RCC 7860 (cell line): ENCODE data around the gene KERA.
A peak's percentile ranks its signal among the peaks of the same experiment; 100 is the strongest.
"Not testable (repeated sequence)": the region's sequence is repeated elsewhere in the genome, so short reads cannot be mapped to it uniquely, and the experiment has no call there.

ENCODE experiments used
- DNase-seq: peaks from one replicate; pipeline ENCODE4 v3.0.0-alpha.2; 2015; ENCODE audit warnings: low spot score
- FAIRE-seq: peaks from 2 replicates; lab custom pipeline; 2012; peaks lifted over from hg19 to GRCh38; lab: Jason Lieb, UNC

The KERA gene, protein sequence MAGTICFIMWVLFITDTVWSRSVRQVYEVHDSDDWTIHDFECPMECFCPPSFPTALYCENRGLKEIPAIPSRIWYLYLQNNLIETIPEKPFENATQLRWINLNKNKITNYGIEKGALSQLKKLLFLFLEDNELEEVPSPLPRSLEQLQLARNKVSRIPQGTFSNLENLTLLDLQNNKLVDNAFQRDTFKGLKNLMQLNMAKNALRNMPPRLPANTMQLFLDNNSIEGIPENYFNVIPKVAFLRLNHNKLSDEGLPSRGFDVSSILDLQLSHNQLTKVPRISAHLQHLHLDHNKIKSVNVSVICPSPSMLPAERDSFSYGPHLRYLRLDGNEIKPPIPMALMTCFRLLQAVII

DNA sequence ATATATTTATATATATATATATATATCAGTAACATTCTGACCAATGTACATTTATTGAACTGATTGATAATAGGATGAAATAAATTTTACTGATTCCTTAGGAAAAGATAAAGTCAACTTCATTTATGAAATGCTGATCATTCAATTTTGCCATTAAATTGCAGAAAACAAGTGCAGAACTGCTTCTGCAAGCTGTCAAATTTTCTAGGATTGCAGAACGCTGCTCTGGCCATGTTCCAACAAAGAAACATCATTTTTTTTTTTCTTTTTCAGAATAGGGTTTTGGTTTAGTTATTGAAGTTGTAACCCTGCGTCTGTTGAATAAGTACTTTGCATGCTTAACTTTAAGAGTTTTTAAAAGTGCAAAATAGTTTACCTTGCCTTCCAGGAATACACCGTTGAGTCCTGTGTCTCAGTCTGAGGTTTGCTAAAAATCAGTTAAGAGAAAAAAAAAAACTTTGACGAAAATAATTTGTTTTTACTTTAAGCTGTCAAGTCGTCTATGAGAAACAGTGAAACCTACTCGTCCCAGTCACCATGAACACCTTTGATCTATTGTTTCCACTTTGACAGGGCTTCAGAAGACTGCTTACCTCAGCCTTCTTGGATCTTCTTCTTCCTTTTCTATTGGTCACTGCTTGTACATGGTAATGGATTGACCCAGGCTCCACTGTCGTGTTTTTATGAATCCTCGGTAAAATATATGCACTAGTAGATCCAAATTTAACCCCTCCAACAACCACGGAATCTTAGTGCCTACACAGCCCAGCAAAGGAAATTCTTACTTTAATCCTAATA, at the start of gene KERA:
TSS of gene KERA (minus strand) at position 657 of the 798 bp plus-strand sequence. CDS start 1,743 bp downstream, outside the sequence.
- FAIRE-seq (no peak), DNase-seq (no peak)

GRCh38 chr12:91106283-91106682, 48.5 kb upstream of the KERA start:
- DNase-seq (no peak), FAIRE-seq (no peak)

DNA sequence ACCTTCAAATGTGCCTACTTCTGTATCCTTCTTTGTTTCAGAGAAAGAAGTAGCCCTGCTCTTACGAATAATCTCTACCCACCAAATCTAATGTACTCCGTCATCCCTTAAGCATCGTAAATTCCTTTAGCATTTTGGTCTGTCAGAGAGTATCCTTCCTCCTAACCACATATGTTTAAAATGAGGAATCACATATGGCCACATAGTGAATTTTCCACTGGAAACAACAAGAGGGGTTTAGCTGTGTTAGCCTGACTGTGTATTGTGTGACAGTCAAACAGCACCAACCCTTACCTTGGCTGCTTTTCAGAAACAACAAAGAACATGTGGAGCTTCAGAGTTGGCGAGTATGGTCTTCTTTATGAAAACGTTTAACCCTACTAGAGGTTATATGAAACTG, 48.0 kb upstream of the KERA start:
- FAIRE-seq, result no peak
- no peak for DNase-seq

DNA sequence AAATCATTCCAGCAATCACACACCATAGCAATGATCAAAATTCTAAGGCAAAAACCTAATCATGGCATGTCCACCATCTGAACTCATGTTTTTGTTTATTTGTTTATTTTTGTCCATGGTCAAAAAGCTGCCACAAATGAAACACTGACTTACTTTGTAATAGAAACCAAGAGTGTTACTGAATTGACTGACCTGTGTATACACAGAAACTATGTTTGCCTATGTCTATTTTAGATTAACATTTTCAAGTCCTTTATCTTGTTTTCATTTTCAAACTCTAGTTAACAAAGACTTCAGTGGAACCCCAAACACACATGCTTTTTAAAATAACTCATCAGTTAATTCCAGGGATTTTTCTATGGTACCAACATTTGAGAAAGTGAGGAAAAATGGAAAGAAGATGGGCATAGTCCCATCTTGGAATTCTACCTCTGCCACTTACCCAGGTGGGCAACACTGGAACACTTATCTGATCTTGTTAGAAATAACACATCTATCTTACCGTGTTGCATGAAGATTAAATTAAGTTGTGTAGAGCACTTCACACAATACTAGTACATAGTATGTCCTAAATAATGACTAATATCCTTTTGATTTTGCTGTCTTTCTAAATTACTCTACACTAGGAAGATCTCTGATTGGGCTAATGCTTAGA, 47.1 kb upstream of the KERA start:
- FAIRE-seq (no peak), DNase-seq (no peak)

GRCh38 chr12:91103624-91104023, 45.8 kb upstream of the KERA start:
- FAIRE-seq (no peak), DNase-seq (no peak)

DNA sequence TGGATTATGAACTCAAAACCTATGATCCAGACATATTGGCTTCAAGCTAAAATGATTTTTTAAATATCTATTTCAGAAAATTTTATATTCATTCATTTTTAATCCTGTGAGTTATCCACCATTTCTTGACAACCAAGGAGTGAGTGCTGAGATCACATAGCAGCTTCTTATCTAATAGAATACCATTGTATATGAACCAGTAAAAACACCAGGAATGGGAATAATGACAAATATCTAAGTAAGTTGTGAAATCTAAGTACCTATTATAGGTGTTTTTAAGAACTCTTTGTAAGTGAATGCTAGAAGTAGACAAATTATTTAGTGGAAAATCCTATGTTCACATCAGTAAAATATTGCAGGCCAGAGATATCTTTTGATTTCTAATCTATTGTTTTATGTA, 45.3 kb upstream of the KERA start:
- DNase-seq (no peak), FAIRE-seq (no peak)

- FAIRE-seq (peak; percentile 80), DNase-seq (no peak)
These were observed 43.1 kb upstream of the KERA start for GRCh38 chr12:91100906-91101305.

DNA sequence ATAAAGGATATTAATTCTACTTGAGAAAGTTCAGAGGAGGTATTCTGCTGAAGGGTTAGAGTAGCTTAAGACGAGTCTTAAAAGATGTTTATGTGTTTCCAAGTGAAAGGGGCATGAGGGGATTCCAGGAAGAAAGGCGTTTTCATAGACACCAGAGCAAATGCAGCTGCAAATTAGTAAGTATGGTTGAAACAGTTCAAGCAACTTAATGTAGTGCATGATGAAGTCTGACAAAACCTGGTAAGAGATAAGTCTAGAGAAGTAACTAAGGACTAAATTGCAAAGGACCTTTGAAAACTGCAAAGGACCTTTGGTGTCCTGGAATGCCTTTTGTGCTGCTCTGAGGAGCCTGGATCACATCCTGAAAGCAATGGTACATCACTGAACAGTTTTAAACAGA, 42.0 kb upstream of the KERA start:
- FAIRE-seq (no peak), DNase-seq (no peak)

DNA sequence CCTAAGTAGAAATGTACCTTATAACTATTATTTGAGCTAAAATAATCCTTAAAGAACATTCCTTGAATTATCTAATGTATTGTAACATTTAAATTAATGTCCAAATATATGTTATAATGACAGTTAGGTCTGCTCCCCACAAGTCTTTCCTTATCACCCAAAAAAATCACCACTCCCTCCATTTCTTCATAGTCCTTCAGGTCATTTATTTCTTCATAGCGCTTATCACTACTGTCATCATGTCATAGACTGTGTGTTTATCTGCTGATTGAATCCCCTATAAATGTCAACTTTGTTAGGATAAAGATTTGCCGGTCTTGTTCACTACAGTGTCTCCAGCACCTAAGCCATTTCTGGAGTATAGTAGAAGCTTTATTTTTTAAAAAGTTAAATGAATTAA, 41.5 kb upstream of the KERA start:
- DNase-seq (no peak), FAIRE-seq (no peak)

- FAIRE-seq (peak; percentile 91), DNase-seq (peak; percentile 72)
These were observed 41.1 kb upstream of the KERA start for GRCh38 chr12:91098941-91099340.

DNA sequence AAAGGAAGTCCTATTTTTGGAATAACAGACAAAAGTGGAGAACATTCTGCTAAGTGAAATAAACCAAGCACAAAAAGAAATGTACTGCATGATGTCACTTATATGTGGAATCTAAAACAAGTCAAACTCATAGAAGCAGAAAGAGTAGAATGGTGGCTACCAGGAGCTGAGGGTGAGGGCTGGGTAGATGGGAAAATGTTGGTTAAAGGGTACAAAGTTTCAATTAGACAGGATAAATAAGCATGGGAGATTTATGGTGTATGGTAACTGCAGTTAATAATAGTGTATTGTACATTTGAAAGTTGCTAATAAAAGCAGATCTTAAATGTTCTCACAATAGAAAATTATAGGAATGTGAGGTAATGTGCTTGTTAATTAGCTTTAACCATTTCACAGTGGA, 40.6 kb upstream of the KERA start:
- FAIRE-seq, result peak; percentile 46
- no peak for DNase-seq

- DNase-seq (no peak), FAIRE-seq (no peak)
These were observed 37.1 kb upstream of the KERA start for GRCh38 chr12:91094957-91095356.

- FAIRE-seq (peak; percentile 49), DNase-seq (no peak)
These were observed 36.3 kb upstream of the KERA start for GRCh38 chr12:91094032-91094662.

- FAIRE-seq (no peak), DNase-seq (no peak)
These were observed 35.5 kb upstream of the KERA start for GRCh38 chr12:91093341-91093740.

GRCh38 chr12:91091916-91092715, 34.3 kb upstream of the KERA start:
- FAIRE-seq (no peak), DNase-seq (no peak)

GRCh38 chr12:91089953-91090352, 32.1 kb upstream of the KERA start:
- not testable (repeated sequence) for FAIRE-seq, DNase-seq

DNA sequence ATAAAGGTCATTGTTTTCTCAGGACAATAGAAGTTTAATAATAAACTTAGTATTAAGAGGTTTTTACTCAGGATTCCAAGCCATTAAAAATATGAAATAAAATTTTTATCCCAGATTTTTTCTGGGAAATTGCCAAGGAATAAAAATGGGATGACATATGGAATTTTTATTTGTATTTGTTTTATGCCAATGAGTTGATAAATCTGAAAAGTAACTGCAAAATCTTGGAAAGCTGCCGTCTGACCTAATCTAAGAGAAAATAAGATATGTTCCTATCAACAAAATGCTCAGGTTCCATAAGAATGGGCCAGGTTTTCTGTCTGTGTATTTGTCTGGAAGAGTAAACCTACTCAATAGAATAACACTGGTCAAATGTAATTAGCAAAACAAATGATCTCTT, 22.2 kb upstream of the KERA start:
- no peak for DNase-seq
- no peak for FAIRE-seq

- FAIRE-seq, result no peak
These were observed 20.7 kb upstream of the KERA start for GRCh38 chr12:91078501-91078900.

GRCh38 chr12:91077228-91077954, 19.6 kb upstream of the KERA start:
- no peak for DNase-seq

More at GRCh38 chr12:91078501-91078900, 20.7 kb upstream of the KERA start:
- DNase-seq, result no peak

GRCh38 chr12:91074851-91075250, 17.0 kb upstream of the KERA start:
- DNase-seq (no peak), FAIRE-seq (no peak)

More at GRCh38 chr12:91077228-91077954, 19.6 kb upstream of the KERA start:
- FAIRE-seq, result no peak
